GM19467 (cell line): ENCODE data around the gene PARP1.
"Not testable (repeated sequence)": the region's sequence is repeated elsewhere in the genome, so short reads cannot be mapped to it uniquely, and the experiment has no call there.

Experiments used
- ATAC-seq: cut with Tn5 transposase; IDR thresholded peaks from one replicate; pipeline ENCODE4 v1.9.1; 2021; ENCODE audit warnings: mild to moderate bottlenecking, moderate library complexity; ENCODE audit not compliant: unreplicated experiment

PARP1 gene

GRCh38 chr1:226407497-226408284 is at the start of gene PARP1:
PARP1 (minus strand) TSS chr1:226408093; CDS start chr1:226407929, 164 bp downstream.
- ATAC-seq = peak; percentile 71

- no peak for ATAC-seq
Measured at GRCh38 chr1:226457307-226457712, 49.4 kb upstream of the PARP1 start.

- no peak for ATAC-seq
Measured at GRCh38 chr1:226455843-226456242, 48.0 kb upstream of the PARP1 start.

- no peak for ATAC-seq
Measured at GRCh38 chr1:226454349-226454748, 46.5 kb upstream of the PARP1 start.

GRCh38 chr1:226453015-226453704 is 45.3 kb upstream of the PARP1 start:
- no peak for ATAC-seq

- ATAC-seq = no peak
Measured at GRCh38 chr1:226450688-226451087, 42.8 kb upstream of the PARP1 start.

GRCh38 chr1:226449823-226450222 is 41.9 kb upstream of the PARP1 start:
- ATAC-seq = no peak

GRCh38 chr1:226447932-226448665 is 40.2 kb upstream of the PARP1 start:
- ATAC-seq = no peak

GRCh38 chr1:226446094-226446493 is 38.2 kb upstream of the PARP1 start:
- no peak for ATAC-seq

- ATAC-seq = peak; percentile 99
Measured at GRCh38 chr1:226444901-226445300, 37.0 kb upstream of the PARP1 start.

- no peak for ATAC-seq
Measured at GRCh38 chr1:226443439-226443838, 35.5 kb upstream of the PARP1 start.

- no peak for ATAC-seq
Measured at GRCh38 chr1:226443033-226443432, 35.1 kb upstream of the PARP1 start.

GRCh38 chr1:226441629-226442028 is 33.7 kb upstream of the PARP1 start:
- no peak for ATAC-seq

GRCh38 chr1:226440512-226440911 is 32.6 kb upstream of the PARP1 start:
- no peak for ATAC-seq

- ATAC-seq = no peak
Measured at GRCh38 chr1:226438007-226438406, 30.1 kb upstream of the PARP1 start.

GRCh38 chr1:226436855-226437491 is 29.1 kb upstream of the PARP1 start:
- no peak for ATAC-seq

GRCh38 chr1:226436472-226436854 is 28.6 kb upstream of the PARP1 start:
- no peak for ATAC-seq

GRCh38 chr1:226433341-226433720 is 25.4 kb upstream of the PARP1 start:
- ATAC-seq = no peak

GRCh38 chr1:226432586-226433340 is 24.9 kb upstream of the PARP1 start:
- ATAC-seq = no peak

GRCh38 chr1:226431898-226432297 is 24.0 kb upstream of the PARP1 start:
- ATAC-seq = not testable (repeated sequence)
